Neural crest cell (in vitro differentiated cells): Measurements from ENCODE around the gene SLC39A12. TPM values are rescaled to one million over a fixed set of nuclear protein-coding genes. Genes with fewer than 3 reads are reported as not detected.

Experiments used
- DNase-seq: peaks from one replicate; pipeline ENCODE4 v3.0.0; 2021; ENCODE audit warnings: low read depth, mixed read lengths, low spot score
- H3K27ac Mint-ChIP-seq: one replicate; pipeline ENCODE4 v1.8.0; 2021; ENCODE audit warnings: mild to moderate bottlenecking, mixed read lengths; ENCODE audit not compliant: unreplicated experiment
- H3K27me3 Mint-ChIP-seq: 2 replicates; pipeline ENCODE4 v1.8.0; 2021; ENCODE audit warnings: low read depth, mild to moderate bottlenecking, mixed read lengths
- H3K36me3 Mint-ChIP-seq: 2 replicates; pipeline ENCODE4 v1.8.0; 2021; ENCODE audit warnings: low read depth, mild to moderate bottlenecking, mixed read lengths
- H3K4me1 Mint-ChIP-seq: 2 replicates; pipeline ENCODE4 v1.8.0; 2021; ENCODE audit warnings: mixed read lengths
- H3K4me3 Mint-ChIP-seq: one replicate; pipeline ENCODE4 v1.8.0; 2021; ENCODE audit warnings: mild to moderate bottlenecking, mixed read lengths
- H3K9me3 Mint-ChIP-seq: 2 replicates; pipeline ENCODE4 v1.8.0; 2021; ENCODE audit warnings: mixed read lengths
- total RNA-seq: library from RNA; stranded (reverse); gene quantifications from 2 replicates; pipeline ENCODE4 v1.2.1, GENCODE V29; 2021
- TF ChIP-seq, protein P1 (sequence below): fragments of 200-600 bp; sonication (generic); conservative IDR thresholded peaks from 2 replicates; pipeline ENCODE4 v1.5.0; 2021; ENCODE audit warnings: antibody characterized with exemption, mild to moderate bottlenecking

SLC39A12 gene
- total RNA-seq, 1 donor from 2014 or later = not detected

DNA sequence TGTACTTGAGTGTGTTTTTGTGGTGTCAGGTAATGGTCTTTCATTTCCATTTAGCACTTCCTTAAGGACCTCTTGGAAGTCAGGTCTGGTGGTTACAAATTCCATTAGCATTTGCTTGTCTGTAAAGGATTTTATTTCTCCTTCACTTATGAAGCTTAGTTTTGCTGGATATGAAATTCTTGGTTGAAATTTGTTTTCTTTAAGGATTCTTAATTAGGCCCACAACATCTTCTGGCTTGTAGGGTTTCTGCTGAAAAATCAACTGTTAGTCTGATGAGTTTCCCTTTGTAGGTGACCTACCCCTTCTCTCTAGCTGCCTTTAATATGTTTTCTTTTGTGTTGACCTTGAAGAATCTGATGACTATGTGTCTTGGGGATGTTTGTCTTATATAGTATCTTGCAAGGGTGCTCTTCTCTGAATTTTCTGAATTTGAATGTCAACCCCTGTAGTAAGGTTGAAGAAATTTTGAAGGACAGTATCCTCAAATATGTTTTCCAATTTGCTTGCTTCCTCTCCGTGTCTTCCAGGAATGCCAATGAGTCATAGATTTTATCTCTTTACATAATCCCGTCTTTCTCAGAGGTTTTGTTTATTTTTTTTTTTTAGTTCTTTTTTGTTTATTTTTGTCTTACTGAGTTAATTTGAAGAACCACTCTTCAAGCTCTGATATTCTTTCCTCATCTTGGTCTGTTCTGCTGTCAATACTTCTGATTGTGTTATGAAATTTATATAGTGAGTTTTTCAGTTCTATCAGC is 70.2 kb downstream of the SLC39A12 start:
- no peak for DNase-seq
- Mint-ChIP-seq H3K27me3 (peaks cover 4% of the 10 kb centered on the region), H3K9me3 (peaks cover 27% of the 10 kb centered on the region), H3K4me1 (no peaks in the 10 kb centered on the region), H3K4me3 (no peak overlapping the region), H3K27ac (no peak overlapping the region), H3K36me3 (peaks cover 3% of the 10 kb centered on the region)
- TF ChIP-seq, protein P1, sequence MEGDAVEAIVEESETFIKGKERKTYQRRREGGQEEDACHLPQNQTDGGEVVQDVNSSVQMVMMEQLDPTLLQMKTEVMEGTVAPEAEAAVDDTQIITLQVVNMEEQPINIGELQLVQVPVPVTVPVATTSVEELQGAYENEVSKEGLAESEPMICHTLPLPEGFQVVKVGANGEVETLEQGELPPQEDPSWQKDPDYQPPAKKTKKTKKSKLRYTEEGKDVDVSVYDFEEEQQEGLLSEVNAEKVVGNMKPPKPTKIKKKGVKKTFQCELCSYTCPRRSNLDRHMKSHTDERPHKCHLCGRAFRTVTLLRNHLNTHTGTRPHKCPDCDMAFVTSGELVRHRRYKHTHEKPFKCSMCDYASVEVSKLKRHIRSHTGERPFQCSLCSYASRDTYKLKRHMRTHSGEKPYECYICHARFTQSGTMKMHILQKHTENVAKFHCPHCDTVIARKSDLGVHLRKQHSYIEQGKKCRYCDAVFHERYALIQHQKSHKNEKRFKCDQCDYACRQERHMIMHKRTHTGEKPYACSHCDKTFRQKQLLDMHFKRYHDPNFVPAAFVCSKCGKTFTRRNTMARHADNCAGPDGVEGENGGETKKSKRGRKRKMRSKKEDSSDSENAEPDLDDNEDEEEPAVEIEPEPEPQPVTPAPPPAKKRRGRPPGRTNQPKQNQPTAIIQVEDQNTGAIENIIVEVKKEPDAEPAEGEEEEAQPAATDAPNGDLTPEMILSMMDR = no peak

DNA sequence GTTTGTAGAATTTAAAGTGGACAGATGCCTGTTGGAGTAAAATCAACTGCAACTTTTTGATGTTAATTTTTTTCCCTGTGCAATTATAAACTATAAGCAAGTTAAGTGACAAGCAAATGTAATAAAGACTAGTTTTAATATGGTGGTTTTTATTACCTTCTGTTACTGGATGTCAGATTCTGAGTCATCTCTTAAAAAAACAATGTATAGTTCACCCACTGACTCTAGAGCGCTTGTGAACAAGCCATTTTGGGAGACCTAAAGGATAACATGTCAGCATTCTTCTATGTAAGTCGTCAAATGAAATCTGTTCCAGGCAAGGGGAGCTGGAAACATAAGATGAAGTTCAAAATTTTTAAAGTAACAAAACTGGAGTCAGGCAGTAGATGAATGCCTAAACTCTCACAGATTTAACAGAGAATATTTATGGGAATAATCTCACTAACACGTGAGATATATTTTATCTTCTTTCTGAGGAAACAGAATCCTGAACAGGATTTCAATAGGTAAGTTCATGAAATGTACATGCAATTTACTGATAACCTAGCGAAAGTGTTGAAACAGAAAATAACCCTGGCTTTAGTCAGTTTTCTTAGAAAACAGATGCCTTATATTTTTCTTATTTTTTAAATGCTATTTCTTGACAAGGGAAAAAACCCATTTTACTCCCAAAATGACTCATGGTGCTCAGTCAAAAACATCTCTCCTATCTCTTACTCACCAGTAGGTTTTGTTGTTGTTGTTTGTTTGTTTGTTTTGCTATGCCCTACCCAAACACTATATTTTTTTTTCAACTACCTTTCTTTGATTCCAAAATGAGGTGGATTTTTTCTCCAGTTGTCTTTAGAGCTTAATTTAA is 91.7 kb downstream of the SLC39A12 start:
- TF ChIP-seq, protein P1 = no peak
- H3K27ac Mint-ChIP-seq = no peak overlapping the region
- H3K27me3 Mint-ChIP-seq = no peaks in the 10 kb centered on the region
- no peak for DNase-seq
- H3K4me1 Mint-ChIP-seq = no peaks in the 10 kb centered on the region
- no peaks in the 10 kb centered on the region for H3K9me3 Mint-ChIP-seq
- no peaks in the 10 kb centered on the region for H3K36me3 Mint-ChIP-seq
- no peak overlapping the region for H3K4me3 Mint-ChIP-seq

GRCh38 chr10:18044976-18045720 is 93.4 kb downstream of the SLC39A12 start:
- no peaks in the 10 kb centered on the region for H3K4me1 Mint-ChIP-seq
- H3K27me3 Mint-ChIP-seq = no peaks in the 10 kb centered on the region
- no peak overlapping the region for H3K27ac Mint-ChIP-seq
- H3K36me3 Mint-ChIP-seq = no peaks in the 10 kb centered on the region
- TF ChIP-seq, protein P1 = no peak
- no peaks in the 10 kb centered on the region for H3K9me3 Mint-ChIP-seq
- no peak for DNase-seq
- H3K4me3 Mint-ChIP-seq = no peak overlapping the region

DNA sequence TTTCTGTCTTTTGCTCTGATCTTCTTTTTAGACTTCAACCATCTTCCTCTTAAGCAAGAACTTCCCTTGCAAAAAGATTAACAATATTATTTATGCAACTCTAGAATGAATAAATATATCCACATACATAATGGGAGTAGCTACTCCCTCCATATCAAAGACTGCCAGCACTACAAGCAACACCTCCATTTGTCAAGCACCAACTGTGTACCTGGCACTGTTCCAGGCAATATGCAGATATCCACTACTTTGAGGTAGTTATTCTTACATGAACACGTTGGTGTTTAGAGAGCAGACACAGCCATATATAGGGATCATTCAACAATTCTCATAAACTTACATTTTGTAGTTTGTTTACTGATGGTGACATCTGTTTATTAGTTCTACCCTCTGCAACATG is 104.9 kb downstream of the SLC39A12 start:
- no peaks in the 10 kb centered on the region for H3K4me1 Mint-ChIP-seq
- H3K9me3 Mint-ChIP-seq = peaks cover 9% of the 10 kb centered on the region
- no peak overlapping the region for H3K27ac Mint-ChIP-seq
- DNase-seq = no peak
- TF ChIP-seq, protein P1 = no peak
- H3K36me3 Mint-ChIP-seq = no peaks in the 10 kb centered on the region
- no peak overlapping the region for H3K4me3 Mint-ChIP-seq
- H3K27me3 Mint-ChIP-seq = peaks cover 4% of the 10 kb centered on the region

- no peaks in the 10 kb centered on the region for H3K36me3 Mint-ChIP-seq
- H3K27me3 Mint-ChIP-seq = no peaks in the 10 kb centered on the region
- no peaks in the 10 kb centered on the region for H3K4me1 Mint-ChIP-seq
- DNase-seq = no peak
- TF ChIP-seq, protein P1 = no peak
- no peak overlapping the region for H3K4me3 Mint-ChIP-seq
- H3K9me3 Mint-ChIP-seq = peaks cover 7% of the 10 kb centered on the region
- H3K27ac Mint-ChIP-seq = no peak overlapping the region
Observed at GRCh38 chr10:18059826-18060559, 108.3 kb downstream of the SLC39A12 start.
